HG02870 (cell line): ENCODE results near the gene GTF2IRD1.
A peak's percentile ranks its signal among the peaks of the same experiment; 100 is the strongest.
"Not testable (repeated sequence)": the region's sequence is repeated elsewhere in the genome, so short reads cannot be mapped to it uniquely, and the experiment has no call there.

Experiments
- ATAC-seq: cut with Tn5 transposase; IDR thresholded peaks from one replicate; pipeline ENCODE4 v1.9.1; 2021; ENCODE audit warnings: mild to moderate bottlenecking, moderate library complexity; ENCODE audit not compliant: unreplicated experiment

The GTF2IRD1 gene

GRCh38 chr7:74625446-74625845, 171.7 kb downstream of the GTF2IRD1 start:
- no peak for ATAC-seq

GRCh38 chr7:74627661-74628411, 174.1 kb downstream of the GTF2IRD1 start:
- ATAC-seq, result no peak

- no peak for ATAC-seq
Observed at GRCh38 chr7:74632505-74632904, 178.8 kb downstream of the GTF2IRD1 start.

GRCh38 chr7:74633451-74633921, 179.8 kb downstream of the GTF2IRD1 start:
- no peak for ATAC-seq

- ATAC-seq, result no peak
Observed at GRCh38 chr7:74637745-74638144, 184.0 kb downstream of the GTF2IRD1 start.

- peak; percentile 89 for ATAC-seq
Observed at GRCh38 chr7:74650055-74650454, 196.3 kb downstream of the GTF2IRD1 start.

- ATAC-seq, result peak; percentile 62
Observed at GRCh38 chr7:74650493-74651132, 196.9 kb downstream of the GTF2IRD1 start.

DNA sequence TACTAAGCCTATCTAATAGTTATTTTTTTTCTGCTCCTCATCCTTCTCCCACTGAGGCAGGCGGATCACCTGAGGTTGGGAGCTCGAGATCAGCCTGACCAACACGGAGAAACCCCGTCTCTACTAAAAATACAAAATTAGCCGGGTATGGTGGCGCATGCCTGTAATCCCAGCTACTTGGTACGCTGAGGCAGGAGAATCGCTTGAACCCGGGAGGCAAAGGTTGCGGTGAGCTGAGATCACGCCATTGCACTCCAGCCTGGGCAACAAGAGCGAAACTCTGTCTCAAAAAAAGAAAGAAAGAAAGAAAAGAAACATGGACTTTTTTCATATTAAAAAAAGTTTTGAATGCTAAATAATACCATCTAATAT, 197.4 kb downstream of the GTF2IRD1 start:
- not testable (repeated sequence) for ATAC-seq
